ENCODE data around the gene LGALS14.

The LGALS14 gene

GRCh38 chr19:39738814-39739213 is 34.5 kb downstream of the LGALS14 start:
- no peak for TF ChIP-seq CTCF (IDR thresholded peaks at IDR 0.05)

GRCh38 chr19:39740395-39740794 is 36.1 kb downstream of the LGALS14 start:
- no peak for TF ChIP-seq CTCF (IDR thresholded peaks at IDR 0.05)

- TF ChIP-seq CTCF (IDR thresholded peaks at IDR 0.05), result no peak
Observed at GRCh38 chr19:39745643-39746042, 41.4 kb downstream of the LGALS14 start.

GRCh38 chr19:39746836-39747529 is 42.7 kb downstream of the LGALS14 start:
- no peak for TF ChIP-seq CTCF (IDR thresholded peaks at IDR 0.05)

- no peak for TF ChIP-seq CTCF (IDR thresholded peaks at IDR 0.05)
Observed at GRCh38 chr19:39749981-39750380, 45.7 kb downstream of the LGALS14 start.

GRCh38 chr19:39752390-39752789 is 48.1 kb downstream of the LGALS14 start:
- no peak for TF ChIP-seq CTCF (IDR thresholded peaks at IDR 0.05)

GRCh38 chr19:39752795-39753194 is 48.5 kb downstream of the LGALS14 start:
- no peak for TF ChIP-seq CTCF (IDR thresholded peaks at IDR 0.05)

- no peak for TF ChIP-seq CTCF (IDR thresholded peaks at IDR 0.05)
Observed at GRCh38 chr19:39754544-39754943, 50.3 kb downstream of the LGALS14 start.
